ENCODE measurements around the gene ZG16B. TPM values are rescaled to one million over a fixed set of nuclear protein-coding genes. Genes with fewer than 3 reads are reported as not detected.

ZG16B gene
- total and polyA plus RNA-seq, 2 donors: 2.4 to 5.1 TPM

GRCh38 chr16:2852731-2853507 lies 22.8 kb downstream of the ZG16B start:
- no peaks in the 10 kb centered on the region for H3K4me1 ChIP-seq (ENCODE audit: insufficient read depth)
- no peak overlapping the region for H3K4me3 ChIP-seq (ENCODE audit: low read depth, low read length)
- WGBS: 50% methylated on average over 56 of the region's 56 CpGs
- no peaks in the 10 kb centered on the region for H3K36me3 ChIP-seq (ENCODE audit: insufficient read depth)
- no peak overlapping the region for H3K27ac ChIP-seq (ENCODE audit: low read depth)
- no peak for DNase-seq (ENCODE audit: extremely low spot score)

- Histone ChIP-seq H3K4me3 (ENCODE audit: low read depth, low read length) (no peak overlapping the region), H3K4me1 (ENCODE audit: insufficient read depth) (no peaks in the 10 kb centered on the region), H3K27ac (ENCODE audit: low read depth) (no peak overlapping the region), H3K36me3 (ENCODE audit: insufficient read depth) (no peaks in the 10 kb centered on the region)
- WGBS: 76% methylated on average over 18 of the region's 18 CpGs
- DNase-seq (ENCODE audit: extremely low spot score): no peak
Observed at GRCh38 chr16:2853531-2854073, 23.5 kb downstream of the ZG16B start.

- H3K4me1 ChIP-seq (ENCODE audit: insufficient read depth): no peaks in the 10 kb centered on the region
- H3K27ac ChIP-seq (ENCODE audit: low read depth): no peak overlapping the region
- no peaks in the 10 kb centered on the region for H3K36me3 ChIP-seq (ENCODE audit: insufficient read depth)
- DNase-seq (ENCODE audit: extremely low spot score): no peak
- WGBS: 55% methylated on average over 5 of the region's 5 CpGs
- no peak overlapping the region for H3K4me3 ChIP-seq (ENCODE audit: low read depth, low read length)
Observed at GRCh38 chr16:2854700-2855309, 24.7 kb downstream of the ZG16B start.

- no peak overlapping the region for H3K4me3 ChIP-seq (ENCODE audit: low read depth, low read length)
- DNase-seq (ENCODE audit: extremely low spot score): no peak
- no peak overlapping the region for H3K27ac ChIP-seq (ENCODE audit: low read depth)
- no peaks in the 10 kb centered on the region for H3K4me1 ChIP-seq (ENCODE audit: insufficient read depth)
- H3K36me3 ChIP-seq (ENCODE audit: insufficient read depth): no peaks in the 10 kb centered on the region
- 82% methylated on average over 6 of the region's 6 CpGs for WGBS
Observed at GRCh38 chr16:2855536-2855935, 25.4 kb downstream of the ZG16B start.

- no peak for DNase-seq (ENCODE audit: extremely low spot score)
Observed at GRCh38 chr16:2856061-2856670, 26.1 kb downstream of the ZG16B start.

GRCh38 chr16:2856686-2857450 lies 26.8 kb downstream of the ZG16B start:
- Histone ChIP-seq H3K4me3 (ENCODE audit: low read depth, low read length) (no peak overlapping the region), H3K27ac (ENCODE audit: low read depth) (no peak overlapping the region), H3K4me1 (ENCODE audit: insufficient read depth) (no peaks in the 10 kb centered on the region), H3K36me3 (ENCODE audit: insufficient read depth) (no peaks in the 10 kb centered on the region)
- 78% methylated on average over 24 of the region's 24 CpGs for WGBS
- DNase-seq (ENCODE audit: extremely low spot score): no peak

More at GRCh38 chr16:2856061-2856670, 26.1 kb downstream of the ZG16B start:
- WGBS: 81% methylated on average over 14 of the region's 14 CpGs
- Histone ChIP-seq H3K27ac (ENCODE audit: low read depth) (no peak overlapping the region), H3K4me3 (ENCODE audit: low read depth, low read length) (no peak overlapping the region), H3K4me1 (ENCODE audit: insufficient read depth) (no peaks in the 10 kb centered on the region), H3K36me3 (ENCODE audit: insufficient read depth) (no peaks in the 10 kb centered on the region)

GRCh38 chr16:2857451-2858244 lies 27.5 kb downstream of the ZG16B start, which contains the start of gene PRSS22:
Gene PRSS22, minus strand, starts transcription at chr16:2858170. Its CDS starts 66 bp downstream, at chr16:2858104.
- no peaks in the 10 kb centered on the region for H3K36me3 ChIP-seq (ENCODE audit: insufficient read depth)
- peak; percentile 43 for DNase-seq (ENCODE audit: extremely low spot score)
- H3K4me3 ChIP-seq (ENCODE audit: low read depth, low read length): no peak within 1 kb of the TSS
- WGBS: 6% methylated on average over 42 of the region's 42 CpGs
- peak within 1 kb of the TSS; percentile 62 for H3K27ac ChIP-seq (ENCODE audit: low read depth)
- H3K4me1 ChIP-seq (ENCODE audit: insufficient read depth): no peaks in the 10 kb centered on the region

- Histone ChIP-seq H3K4me1 (ENCODE audit: insufficient read depth) (no peaks in the 10 kb centered on the region), H3K4me3 (ENCODE audit: low read depth, low read length) (no peak overlapping the region), H3K36me3 (ENCODE audit: insufficient read depth) (no peaks in the 10 kb centered on the region), H3K27ac (ENCODE audit: low read depth) (peak overlapping the region; percentile 62)
- WGBS: 20% methylated on average over 23 of the region's 23 CpGs
- no peak for DNase-seq (ENCODE audit: extremely low spot score)
Observed at GRCh38 chr16:2858245-2859025, 28.3 kb downstream of the ZG16B start.

- DNase-seq (ENCODE audit: extremely low spot score): no peak
- H3K36me3 ChIP-seq (ENCODE audit: insufficient read depth): no peaks in the 10 kb centered on the region
- no peak overlapping the region for H3K4me3 ChIP-seq (ENCODE audit: low read depth, low read length)
- H3K4me1 ChIP-seq (ENCODE audit: insufficient read depth): no peaks in the 10 kb centered on the region
- H3K27ac ChIP-seq (ENCODE audit: low read depth): no peak overlapping the region
- WGBS: 74% methylated on average over 10 of the region's 10 CpGs
Observed at GRCh38 chr16:2859686-2860265, 29.7 kb downstream of the ZG16B start.

- H3K4me1 ChIP-seq (ENCODE audit: insufficient read depth): no peaks in the 10 kb centered on the region
- no peak overlapping the region for H3K27ac ChIP-seq (ENCODE audit: low read depth)
- H3K4me3 ChIP-seq (ENCODE audit: low read depth, low read length): no peak overlapping the region
- WGBS: 68% methylated on average over 8 of the region's 8 CpGs
- no peak for DNase-seq (ENCODE audit: extremely low spot score)
- no peaks in the 10 kb centered on the region for H3K36me3 ChIP-seq (ENCODE audit: insufficient read depth)
Observed at GRCh38 chr16:2860826-2861567, 30.9 kb downstream of the ZG16B start.

GRCh38 chr16:2865651-2866050 lies 35.5 kb downstream of the ZG16B start:
- no peak overlapping the region for H3K27ac ChIP-seq (ENCODE audit: low read depth)
- H3K36me3 ChIP-seq (ENCODE audit: insufficient read depth): no peaks in the 10 kb centered on the region
- DNase-seq (ENCODE audit: extremely low spot score): no peak
- no peaks in the 10 kb centered on the region for H3K4me1 ChIP-seq (ENCODE audit: insufficient read depth)
- 60% methylated on average over 4 of the region's 4 CpGs for WGBS
- no peak overlapping the region for H3K4me3 ChIP-seq (ENCODE audit: low read depth, low read length)

Data from urinary bladder (tissue), 4 donors.